AG09309 (cell line): ENCODE measurements around the gene MRPS26.
"Not testable (repeated sequence)": the region's sequence is repeated elsewhere in the genome, so short reads cannot be mapped to it uniquely, and the experiment has no call there.

Experiments used
- DNase-seq: peaks from one replicate; pipeline ENCODE4 v3.0.0-alpha.2; 2010; ENCODE audit warnings: low read depth
- H3K4me3 ChIP-seq: 2 replicates; pipeline ENCODE4 v1.5.1; 2011; ENCODE audit warnings: mild to moderate bottlenecking, low read depth, low read length, moderate library complexity; ENCODE audit not compliant: control insufficient read depth
- TF ChIP-seq, protein P1 (sequence below): IDR thresholded peaks from 2 replicates; pipeline ENCODE4 v1.5.1; 2011; ENCODE audit warnings: mild to moderate bottlenecking, low read depth, low read length, inconsistent platforms; ENCODE audit not compliant: insufficient read depth, control insufficient read depth; ENCODE audit errors: missing control alignments

The MRPS26 gene

DNA sequence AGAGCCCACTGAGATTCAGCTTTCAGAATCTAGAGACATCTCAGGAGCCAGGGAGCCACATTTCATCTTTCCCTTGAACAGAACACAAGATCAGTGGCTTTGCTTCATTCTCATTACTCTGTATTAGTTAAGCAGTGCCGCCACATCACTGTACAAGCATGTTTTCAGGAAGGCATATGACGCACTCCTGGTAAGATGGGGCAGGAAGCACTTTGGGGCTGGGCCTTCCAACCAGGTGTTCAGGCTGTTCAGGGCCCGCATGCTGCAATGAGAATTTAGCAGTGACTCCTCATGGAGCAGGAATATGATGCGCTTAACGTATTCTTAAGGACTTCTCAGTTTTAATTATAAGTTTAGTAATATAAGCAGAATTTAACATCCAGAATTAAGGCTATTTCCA lies 32.1 kb upstream of the MRPS26 start:
- DNase-seq, result no peak
- no peak overlapping the region for H3K4me3 ChIP-seq
- TF ChIP-seq, protein P1, sequence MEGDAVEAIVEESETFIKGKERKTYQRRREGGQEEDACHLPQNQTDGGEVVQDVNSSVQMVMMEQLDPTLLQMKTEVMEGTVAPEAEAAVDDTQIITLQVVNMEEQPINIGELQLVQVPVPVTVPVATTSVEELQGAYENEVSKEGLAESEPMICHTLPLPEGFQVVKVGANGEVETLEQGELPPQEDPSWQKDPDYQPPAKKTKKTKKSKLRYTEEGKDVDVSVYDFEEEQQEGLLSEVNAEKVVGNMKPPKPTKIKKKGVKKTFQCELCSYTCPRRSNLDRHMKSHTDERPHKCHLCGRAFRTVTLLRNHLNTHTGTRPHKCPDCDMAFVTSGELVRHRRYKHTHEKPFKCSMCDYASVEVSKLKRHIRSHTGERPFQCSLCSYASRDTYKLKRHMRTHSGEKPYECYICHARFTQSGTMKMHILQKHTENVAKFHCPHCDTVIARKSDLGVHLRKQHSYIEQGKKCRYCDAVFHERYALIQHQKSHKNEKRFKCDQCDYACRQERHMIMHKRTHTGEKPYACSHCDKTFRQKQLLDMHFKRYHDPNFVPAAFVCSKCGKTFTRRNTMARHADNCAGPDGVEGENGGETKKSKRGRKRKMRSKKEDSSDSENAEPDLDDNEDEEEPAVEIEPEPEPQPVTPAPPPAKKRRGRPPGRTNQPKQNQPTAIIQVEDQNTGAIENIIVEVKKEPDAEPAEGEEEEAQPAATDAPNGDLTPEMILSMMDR, result no peak

GRCh38 chr20:3014179-3014578 lies 31.7 kb upstream of the MRPS26 start:
- TF ChIP-seq, protein P1, result no peak
- H3K4me3 ChIP-seq, result no peak overlapping the region
- DNase-seq, result no peak

GRCh38 chr20:3014662-3015061 lies 31.2 kb upstream of the MRPS26 start:
- TF ChIP-seq, protein P1, result no peak
- H3K4me3 ChIP-seq, result no peak overlapping the region
- no peak for DNase-seq

DNA sequence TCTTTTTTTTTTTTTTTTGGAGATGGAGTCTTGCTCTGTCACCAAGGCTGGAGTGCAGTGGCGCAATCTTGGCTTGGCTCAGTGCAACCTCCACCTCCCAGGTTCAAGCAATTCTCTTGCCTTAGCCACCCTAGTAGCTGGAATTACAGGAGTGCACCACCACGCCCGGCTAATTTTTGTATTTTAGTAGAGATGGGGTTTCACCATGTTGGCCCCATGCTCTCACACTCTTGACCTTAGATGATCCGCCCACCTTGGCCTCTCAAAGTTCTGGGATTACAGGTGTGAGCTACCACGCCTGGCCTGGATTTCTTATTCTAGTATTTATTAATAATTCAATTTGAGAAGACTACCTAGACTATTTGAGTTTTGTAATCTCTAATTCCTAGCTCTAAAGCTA lies 30.6 kb upstream of the MRPS26 start:
- H3K4me3 ChIP-seq, DNase-seq: not testable (repeated sequence)

- no peak for DNase-seq
- TF ChIP-seq, protein P1, result no peak
- no peak overlapping the region for H3K4me3 ChIP-seq
These were observed 24.5 kb upstream of the MRPS26 start for GRCh38 chr20:3021327-3021726.

GRCh38 chr20:3021777-3022176 lies 24.1 kb upstream of the MRPS26 start:
- H3K4me3 ChIP-seq, result no peak overlapping the region
- DNase-seq, result no peak
- TF ChIP-seq, protein P1, result no peak

DNA sequence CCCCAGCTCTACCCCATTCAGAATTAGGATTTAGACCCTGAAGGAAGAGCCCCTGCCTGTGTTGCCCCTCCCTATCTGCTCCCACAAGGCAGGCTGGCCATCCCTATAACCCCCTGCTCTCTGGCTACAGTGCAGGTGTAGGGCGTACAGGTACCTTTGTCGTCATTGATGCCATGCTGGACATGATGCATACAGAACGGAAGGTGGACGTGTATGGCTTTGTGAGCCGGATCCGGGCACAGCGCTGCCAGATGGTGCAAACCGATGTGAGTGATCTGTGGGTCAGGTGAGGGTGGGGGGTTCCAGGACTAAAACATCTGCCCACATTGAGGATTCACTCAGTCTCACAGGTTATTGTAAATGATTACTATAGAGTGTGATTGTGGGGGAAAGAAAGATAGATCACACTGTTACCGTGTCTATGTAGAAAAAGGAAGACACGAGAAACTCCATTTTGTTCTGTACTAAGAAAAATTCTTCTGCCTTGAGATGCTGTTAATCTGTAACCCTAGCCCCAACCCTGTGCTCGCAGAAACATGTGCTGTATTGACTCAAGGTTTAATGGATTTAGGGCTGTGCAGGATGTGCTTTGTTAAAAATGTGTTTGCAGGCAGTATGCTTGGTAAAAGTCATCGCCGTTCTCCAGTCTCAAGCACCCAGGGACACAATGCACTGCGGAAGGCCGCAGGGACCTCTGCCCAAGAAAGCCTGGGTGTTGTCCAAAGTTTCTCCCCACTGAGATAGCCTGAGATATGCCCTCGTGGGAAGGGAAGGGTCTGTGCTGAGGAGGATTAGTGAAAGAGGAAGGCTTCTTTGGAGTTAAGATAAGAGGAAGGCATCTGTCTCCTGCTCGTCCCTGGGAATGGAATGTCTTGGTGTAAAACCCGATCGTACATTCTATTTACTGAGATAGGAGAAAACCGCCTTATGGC lies 23.0 kb upstream of the MRPS26 start:
- not testable (repeated sequence) for H3K4me3 ChIP-seq, DNase-seq
